ENCODE data around the gene COX5A. TPM values are rescaled to one million over a fixed set of nuclear protein-coding genes. Genes with fewer than 3 reads are reported as not detected.
"Not testable (repeated sequence)": the region's sequence is repeated elsewhere in the genome, so short reads cannot be mapped to it uniquely, and the experiment has no call there.

COX5A gene
- total RNA-seq, 4 donors from 2014 or later, result 114 to 130 (median 122) TPM

- no peaks in the 10 kb centered on the region for H3K4me1 ChIP-seq
- peaks cover 94% of the 10 kb centered on the region for H3K36me3 ChIP-seq
- H3K9me3 ChIP-seq, result no peaks in the 10 kb centered on the region
- no peak overlapping the region for H3K4me3 ChIP-seq
- H3K27ac ChIP-seq, result no peak overlapping the region
- TF ChIP-seq CTCF (IDR thresholded peaks at IDR 0.05), result no peak
- H3K27me3 ChIP-seq, result no peaks in the 10 kb centered on the region
- no peak for DNase-seq (ENCODE audit: low spot score in 2 of 2)
- WGBS, result 84% methylated on average over 8 of the region's 8 CpGs
Measured at GRCh38 chr15:74920456-74920855, 17.4 kb downstream of the COX5A start.

GRCh38 chr15:74917676-74918075 lies 20.2 kb downstream of the COX5A start:
- TF ChIP-seq CTCF (IDR thresholded peaks at IDR 0.05) (no peak), POLR2AphosphoS5 (IDR thresholded peaks at IDR 0.05) (no peak), POLR2A (IDR thresholded peaks at IDR 0.05) (no peak), EP300 (IDR thresholded peaks at IDR 0.05) (no peak)
- no peak for DNase-seq (ENCODE audit: low spot score in 2 of 2)
- Histone ChIP-seq H3K4me3 (no peak overlapping the region), H3K36me3 (peaks cover 90% of the 10 kb centered on the region), H3K4me1 (no peaks in the 10 kb centered on the region), H3K9me3 (no peaks in the 10 kb centered on the region), H3K27ac (no peak overlapping the region), H3K27me3 (no peaks in the 10 kb centered on the region)
- 91% methylated on average over 6 of the region's 6 CpGs for WGBS

- WGBS, result 97% methylated on average over 8 of the region's 8 CpGs
- H3K4me1 ChIP-seq; H3K27ac ChIP-seq; H3K27me3 ChIP-seq; DNase-seq (ENCODE audit: low spot score in 2 of 2); H3K9me3 ChIP-seq; H3K4me3 ChIP-seq: not testable (repeated sequence)
- peaks cover 64% of the 10 kb centered on the region for H3K36me3 ChIP-seq
Measured at GRCh38 chr15:74913799-74914198, 24.1 kb downstream of the COX5A start.

GRCh38 chr15:74913041-74913440 lies 24.8 kb downstream of the COX5A start:
- Histone ChIP-seq H3K27me3 (no peaks in the 10 kb centered on the region), H3K4me1 (no peaks in the 10 kb centered on the region), H3K4me3 (no peak overlapping the region), H3K9me3 (no peaks in the 10 kb centered on the region), H3K36me3 (peaks cover 57% of the 10 kb centered on the region), H3K27ac (no peak overlapping the region)
- 87% methylated on average over 9 of the region's 9 CpGs for WGBS
- TF ChIP-seq POLR2A (IDR thresholded peaks at IDR 0.05) (no peak), EP300 (IDR thresholded peaks at IDR 0.05) (no peak), POLR2AphosphoS5 (IDR thresholded peaks at IDR 0.05) (no peak), CTCF (IDR thresholded peaks at IDR 0.05) (no peak)
- no peak for DNase-seq (ENCODE audit: low spot score in 2 of 2)

GRCh38 chr15:74908635-74909034 lies 29.2 kb downstream of the COX5A start:
- no peak for TF ChIP-seq POLR2AphosphoS5 (IDR thresholded peaks at IDR 0.05)
- TF ChIP-seq POLR2A (IDR thresholded peaks at IDR 0.05), result no peak
- no peak for TF ChIP-seq CTCF (IDR thresholded peaks at IDR 0.05)
- TF ChIP-seq EP300 (IDR thresholded peaks at IDR 0.05), result no peak
- Histone ChIP-seq H3K4me3 (no peak overlapping the region), H3K27ac (no peak overlapping the region), H3K36me3 (peaks cover 30% of the 10 kb centered on the region), H3K27me3 (no peaks in the 10 kb centered on the region), H3K9me3 (no peaks in the 10 kb centered on the region), H3K4me1 (peaks cover 19% of the 10 kb centered on the region)
- no peak for DNase-seq (ENCODE audit: low spot score in 2 of 2)
- 96% methylated on average over 4 of the region's 4 CpGs for WGBS

GRCh38 chr15:74907163-74907870 lies 30.6 kb downstream of the COX5A start:
- Histone ChIP-seq H3K36me3 (peaks cover 31% of the 10 kb centered on the region), H3K27ac (peak overlapping the region; percentile 96), H3K27me3 (no peaks in the 10 kb centered on the region), H3K9me3 (no peaks in the 10 kb centered on the region), H3K4me1 (peaks cover 19% of the 10 kb centered on the region), H3K4me3 (peak overlapping the region; percentile 99)
- WGBS, result 34% methylated on average over 8 of the region's 8 CpGs
- no peak for DNase-seq (ENCODE audit: low spot score in 2 of 2)
- TF ChIP-seq POLR2A (IDR thresholded peaks at IDR 0.05), result no peak
- TF ChIP-seq CTCF (IDR thresholded peaks at IDR 0.05), result no peak
- TF ChIP-seq POLR2AphosphoS5 (IDR thresholded peaks at IDR 0.05), result no peak
- no peak for TF ChIP-seq EP300 (IDR thresholded peaks at IDR 0.05)
